Chondrocyte (in vitro differentiated cells): ENCODE measurements around the gene BROX. TPM values are rescaled to one million over a fixed set of nuclear protein-coding genes. Genes with fewer than 3 reads are reported as not detected.

Experiments
- DNase-seq: peaks from one replicate; pipeline ENCODE4 v3.0.0; 2021; ENCODE audit warnings: mixed read lengths, low spot score
- H3K27ac Mint-ChIP-seq: one replicate; pipeline ENCODE4 v1.8.0; 2021; ENCODE audit warnings: mild to moderate bottlenecking, moderate library complexity, mixed read lengths; ENCODE audit not compliant: unreplicated experiment
- H3K27me3 Mint-ChIP-seq: 2 replicates; pipeline ENCODE4 v1.8.0; 2021; ENCODE audit warnings: low read depth, mixed read lengths
- H3K36me3 Mint-ChIP-seq: 2 replicates; pipeline ENCODE4 v1.8.0; 2021; ENCODE audit warnings: low read depth, mixed read lengths
- H3K4me1 Mint-ChIP-seq: 2 replicates; pipeline ENCODE4 v1.8.0; 2021; ENCODE audit warnings: low read depth, mild to moderate bottlenecking, mixed read lengths
- H3K4me3 Mint-ChIP-seq: one replicate; pipeline ENCODE4 v1.8.0; 2021; ENCODE audit warnings: mild to moderate bottlenecking, moderate library complexity, mixed read lengths; ENCODE audit not compliant: unreplicated experiment
- H3K9me3 Mint-ChIP-seq: 2 replicates; pipeline ENCODE4 v1.8.0; 2021; ENCODE audit warnings: low read depth, mixed read lengths
- CTCF ChIP-seq: fragments of 200-600 bp; sonication (generic); IDR thresholded peaks from 2 replicates; pipeline ENCODE4 v1.5.0; 2021; ENCODE audit warnings: antibody characterized with exemption, mild to moderate bottlenecking, moderate library complexity
- total RNA-seq: library from RNA; stranded (reverse); gene quantifications from 3 replicates; pipeline ENCODE4 v1.2.1, GENCODE V29; 2021

BROX gene
- total RNA-seq, 1 donor from 2014 or later = 36.1 TPM

GRCh38 chr1:222777463-222777862, 65.1 kb downstream of the BROX start:
- H3K4me3 Mint-ChIP-seq = no peak overlapping the region
- peaks cover 8% of the 10 kb centered on the region for H3K27me3 Mint-ChIP-seq
- H3K36me3 Mint-ChIP-seq = no peaks in the 10 kb centered on the region
- no peak for DNase-seq
- H3K4me1 Mint-ChIP-seq = peaks cover 10% of the 10 kb centered on the region
- no peaks in the 10 kb centered on the region for H3K9me3 Mint-ChIP-seq
- no peak for TF ChIP-seq CTCF
- no peak overlapping the region for H3K27ac Mint-ChIP-seq

- no peaks in the 10 kb centered on the region for H3K36me3 Mint-ChIP-seq
- H3K27me3 Mint-ChIP-seq = peaks cover 8% of the 10 kb centered on the region
- peaks cover 5% of the 10 kb centered on the region for H3K4me1 Mint-ChIP-seq
- H3K9me3 Mint-ChIP-seq = no peaks in the 10 kb centered on the region
- H3K27ac Mint-ChIP-seq = no peak overlapping the region
- TF ChIP-seq CTCF = no peak
- DNase-seq = no peak
- H3K4me3 Mint-ChIP-seq = no peak overlapping the region
Measured at GRCh38 chr1:222777977-222778376, 65.6 kb downstream of the BROX start.

- no peak for TF ChIP-seq CTCF
Measured at GRCh38 chr1:222781251-222781650, 68.9 kb downstream of the BROX start.

GRCh38 chr1:222783051-222783450, 70.7 kb downstream of the BROX start:
- no peak for DNase-seq
- Mint-ChIP-seq H3K27ac (no peak overlapping the region), H3K4me1 (peaks cover 8% of the 10 kb centered on the region), H3K27me3 (peaks cover 24% of the 10 kb centered on the region), H3K9me3 (no peaks in the 10 kb centered on the region), H3K4me3 (no peak overlapping the region), H3K36me3 (no peaks in the 10 kb centered on the region)
- no peak for TF ChIP-seq CTCF

More at GRCh38 chr1:222781251-222781650, 68.9 kb downstream of the BROX start:
- no peak overlapping the region for H3K27ac Mint-ChIP-seq
- H3K4me3 Mint-ChIP-seq = no peak overlapping the region
- H3K9me3 Mint-ChIP-seq = no peaks in the 10 kb centered on the region
- no peaks in the 10 kb centered on the region for H3K36me3 Mint-ChIP-seq
- H3K4me1 Mint-ChIP-seq = peaks cover 7% of the 10 kb centered on the region
- H3K27me3 Mint-ChIP-seq = peaks cover 22% of the 10 kb centered on the region
- DNase-seq = no peak

GRCh38 chr1:222784371-222784770, 72.0 kb downstream of the BROX start:
- no peak for TF ChIP-seq CTCF
- Mint-ChIP-seq H3K4me1 (peaks cover 8% of the 10 kb centered on the region), H3K27ac (no peak overlapping the region), H3K36me3 (no peaks in the 10 kb centered on the region), H3K4me3 (no peak overlapping the region), H3K27me3 (peaks cover 24% of the 10 kb centered on the region), H3K9me3 (no peaks in the 10 kb centered on the region)
- DNase-seq = no peak

Other genes starting within 250 kb of the BROX start
- gene HHIPL2, start 164.5 kb upstream of the BROX start, total RNA-seq = not detected in 3 replicates
- 3.3 to 6.6 TPM (median 3.7 TPM) in 3 replicates for gene TAF1A, start 122.6 kb upstream of the BROX start, total RNA-seq
- gene MIA3, start 94.5 kb upstream of the BROX start, total RNA-seq = 92.3 to 107 TPM (median 96.4 TPM) in 3 replicates
- gene AIDA, start 73 bp upstream of the BROX start, total RNA-seq = 67.9 to 75.1 TPM (median 74.5 TPM) in 3 replicates
- not detected in 3 replicates for gene FAM177B, start 24.6 kb downstream of the BROX start, total RNA-seq
- gene DISP1, start 102.5 kb downstream of the BROX start, total RNA-seq = 4.7 to 5.9 TPM (median 5.6 TPM) in 3 replicates